Measurements from ENCODE around the gene TUBB2B.
A peak's percentile ranks its signal among the peaks of the same experiment; 100 is the strongest.
"Not testable (repeated sequence)": the region's sequence is repeated elsewhere in the genome, so short reads cannot be mapped to it uniquely, and the experiment has no call there.

The TUBB2B gene

GRCh38 chr6:3209114-3210023 lies 18.1 kb downstream of the TUBB2B start:
- DNase-seq (ENCODE audit: low read depth), result peak; percentile 95

GRCh38 chr6:3208775-3209113 lies 18.7 kb downstream of the TUBB2B start:
- DNase-seq (ENCODE audit: low read depth), result no peak

- peak; percentile 64 for DNase-seq (ENCODE audit: low read depth)
Measured at GRCh38 chr6:3208098-3208774, 19.2 kb downstream of the TUBB2B start.

DNA sequence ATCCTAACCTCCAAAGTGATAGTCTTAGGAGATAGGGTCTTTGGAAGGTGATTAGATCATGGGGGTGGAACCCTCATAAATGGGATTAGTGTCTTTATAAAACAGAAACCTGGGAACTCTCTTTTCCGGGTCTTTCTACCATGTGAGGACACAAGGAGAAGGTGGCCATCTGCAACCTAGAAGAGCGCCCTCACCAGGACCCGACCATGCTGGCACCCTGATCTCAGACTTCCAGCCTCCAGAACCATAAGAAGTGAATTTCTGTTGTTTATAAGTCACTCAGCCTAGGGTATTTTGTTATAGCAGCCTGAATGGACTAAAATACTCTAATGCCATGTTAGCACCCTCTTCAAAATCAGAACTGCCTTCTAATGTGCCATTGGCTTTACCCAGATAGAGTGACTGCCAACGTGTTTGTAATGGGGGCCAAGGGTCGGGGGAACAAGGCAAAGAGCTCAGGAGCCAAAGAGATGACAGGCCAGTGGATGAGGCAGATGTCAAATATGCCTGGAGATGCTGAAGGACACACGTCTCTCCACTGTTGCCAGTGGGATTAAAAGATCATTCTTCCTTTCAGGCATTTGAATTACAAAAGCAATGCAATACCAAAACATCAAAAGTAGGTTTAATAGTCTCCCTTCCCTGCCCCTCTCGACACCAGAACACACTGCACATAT lies 21.0 kb downstream of the TUBB2B start:
- DNase-seq (ENCODE audit: low read depth), result no peak

GRCh38 chr6:3205913-3206312 lies 21.5 kb downstream of the TUBB2B start:
- DNase-seq (ENCODE audit: low read depth), result peak; percentile 92

DNA sequence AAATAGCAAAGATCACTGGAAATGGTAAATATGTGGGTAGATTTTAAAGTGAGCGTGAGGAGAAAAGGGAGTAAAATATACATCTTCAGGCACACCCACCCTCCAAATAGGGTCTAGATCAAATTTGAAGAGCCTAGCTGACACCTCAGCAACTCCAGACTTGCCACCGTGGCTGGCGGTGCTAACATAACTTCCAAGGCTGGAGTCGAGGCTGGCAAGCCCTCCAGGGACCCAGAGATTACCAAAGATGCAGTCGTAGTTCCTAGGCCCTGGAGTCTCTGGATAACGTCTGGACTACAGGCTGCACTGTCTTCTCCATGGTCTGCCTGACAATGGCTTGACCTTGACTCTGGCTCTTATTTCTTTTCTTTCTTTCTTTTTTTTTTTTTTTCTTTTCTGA lies 22.5 kb downstream of the TUBB2B start:
- no peak for DNase-seq (ENCODE audit: low read depth)

DNA sequence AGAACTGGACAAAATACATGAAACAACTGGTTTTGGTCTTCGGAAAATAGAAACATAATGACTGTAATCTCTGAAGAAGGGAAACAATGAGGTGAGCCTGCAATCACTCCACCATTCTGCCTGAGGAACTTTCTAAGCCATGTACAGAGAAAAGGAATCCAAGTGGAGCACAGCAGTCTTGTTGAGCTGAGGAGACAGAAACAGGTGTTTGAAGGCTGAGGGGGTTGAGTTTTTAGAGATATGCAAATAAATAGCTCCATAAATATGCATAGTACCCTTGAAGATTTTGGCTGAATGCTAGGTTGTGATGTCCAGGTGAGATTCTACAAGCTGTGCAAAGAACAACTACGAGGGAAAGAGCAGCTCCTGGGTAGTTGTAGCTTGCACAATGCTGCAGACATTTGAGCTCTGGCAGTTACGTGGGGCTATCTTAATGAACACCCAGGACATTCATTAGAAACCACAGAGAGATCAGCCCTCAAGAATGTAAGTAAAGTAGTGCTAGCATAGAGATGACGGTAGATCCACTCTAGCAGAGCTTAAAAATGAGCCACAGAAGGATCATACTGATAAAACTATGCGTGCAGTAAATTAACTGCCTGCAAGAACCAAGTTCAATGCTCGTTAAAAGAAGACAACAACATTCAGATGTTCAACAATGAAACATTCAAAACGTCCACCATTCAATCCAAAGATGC lies 24.3 kb downstream of the TUBB2B start:
- peak; percentile 81 for DNase-seq (ENCODE audit: low read depth)

- DNase-seq (ENCODE audit: low read depth), result no peak
Measured at GRCh38 chr6:3201388-3201787, 26.1 kb downstream of the TUBB2B start.

GRCh38 chr6:3200682-3201081 lies 26.8 kb downstream of the TUBB2B start:
- no peak for DNase-seq (ENCODE audit: low read depth)

GRCh38 chr6:3199382-3199781 lies 28.1 kb downstream of the TUBB2B start:
- no peak for DNase-seq (ENCODE audit: low read depth)

DNA sequence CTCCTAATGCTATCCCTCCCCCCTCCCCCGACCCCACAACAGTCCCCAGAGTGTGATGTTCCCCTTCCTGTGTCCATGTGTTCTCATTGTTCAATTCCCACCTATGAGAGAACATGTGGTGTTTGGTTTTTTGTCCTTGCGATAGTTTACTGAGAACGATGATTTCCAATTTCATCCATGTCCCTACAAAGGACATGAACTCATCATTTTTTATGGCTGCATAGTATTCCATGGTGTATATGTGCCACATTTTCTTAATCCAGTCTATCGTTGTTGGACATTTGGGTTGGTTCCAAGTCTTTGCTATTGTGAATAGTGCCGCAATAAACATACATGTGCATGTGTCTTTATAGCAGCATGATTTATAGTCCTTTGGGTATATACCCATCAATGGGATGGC lies 29.7 kb downstream of the TUBB2B start:
- DNase-seq (ENCODE audit: low read depth), result not testable (repeated sequence)

DNA sequence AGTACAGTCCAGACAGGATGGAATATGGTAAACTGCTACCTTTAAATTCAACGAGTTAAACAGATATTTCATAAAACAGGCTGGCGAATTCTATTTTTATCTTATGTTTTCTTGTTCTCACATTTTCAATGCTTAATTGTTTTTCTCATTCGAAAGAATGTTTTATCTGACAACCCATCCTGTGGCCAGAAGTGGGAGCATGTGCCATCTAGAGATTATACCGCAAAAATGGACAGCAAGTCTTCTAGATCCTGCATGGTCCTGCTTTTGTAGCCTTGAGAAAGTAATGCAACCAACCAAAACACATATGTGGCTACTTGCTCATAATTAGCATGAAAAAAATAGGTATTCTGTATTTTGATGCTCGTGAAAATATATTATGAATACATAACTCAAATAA lies 30.7 kb downstream of the TUBB2B start:
- no peak for DNase-seq (ENCODE audit: low read depth)

DNA sequence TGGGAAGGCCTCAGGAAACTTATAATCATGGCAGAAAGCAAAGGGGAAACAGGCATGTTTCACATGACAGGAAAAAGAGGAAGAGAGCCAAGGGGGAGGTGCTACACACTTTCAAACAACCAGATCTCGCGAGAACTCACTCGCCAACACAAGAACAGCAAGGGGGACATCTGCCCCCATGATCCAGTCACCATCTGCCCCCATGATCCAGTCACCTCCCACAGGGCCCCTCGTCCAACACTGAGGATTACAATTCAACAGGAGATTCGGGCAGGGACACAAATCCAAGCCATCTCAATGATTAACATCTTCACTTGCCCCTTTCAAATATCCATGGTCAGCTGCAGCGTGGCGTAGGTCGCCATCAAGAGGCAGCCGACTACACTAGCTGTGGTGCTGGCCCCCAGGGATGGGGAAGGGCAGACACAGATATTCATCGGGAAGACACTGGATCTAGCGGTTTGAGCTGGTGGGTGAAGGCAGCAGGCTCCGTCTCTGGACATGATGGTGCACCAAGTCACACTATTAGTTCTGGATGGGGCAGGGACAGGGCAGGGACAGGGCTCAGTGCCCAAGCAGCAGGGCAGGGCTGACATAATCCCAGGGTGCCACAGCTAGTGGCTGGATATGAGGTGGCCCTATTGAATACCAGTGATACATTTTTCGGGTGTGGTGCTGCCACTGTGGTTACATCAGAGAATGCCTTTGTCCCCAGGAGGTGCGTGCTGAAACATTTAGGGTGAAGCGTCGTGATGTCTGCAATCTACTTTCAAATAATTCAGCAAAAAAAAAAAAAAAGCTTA lies 31.6 kb downstream of the TUBB2B start:
- DNase-seq (ENCODE audit: low read depth), result no peak

GRCh38 chr6:3195420-3195694 lies 32.1 kb downstream of the TUBB2B start:
- DNase-seq (ENCODE audit: low read depth), result no peak

DNA sequence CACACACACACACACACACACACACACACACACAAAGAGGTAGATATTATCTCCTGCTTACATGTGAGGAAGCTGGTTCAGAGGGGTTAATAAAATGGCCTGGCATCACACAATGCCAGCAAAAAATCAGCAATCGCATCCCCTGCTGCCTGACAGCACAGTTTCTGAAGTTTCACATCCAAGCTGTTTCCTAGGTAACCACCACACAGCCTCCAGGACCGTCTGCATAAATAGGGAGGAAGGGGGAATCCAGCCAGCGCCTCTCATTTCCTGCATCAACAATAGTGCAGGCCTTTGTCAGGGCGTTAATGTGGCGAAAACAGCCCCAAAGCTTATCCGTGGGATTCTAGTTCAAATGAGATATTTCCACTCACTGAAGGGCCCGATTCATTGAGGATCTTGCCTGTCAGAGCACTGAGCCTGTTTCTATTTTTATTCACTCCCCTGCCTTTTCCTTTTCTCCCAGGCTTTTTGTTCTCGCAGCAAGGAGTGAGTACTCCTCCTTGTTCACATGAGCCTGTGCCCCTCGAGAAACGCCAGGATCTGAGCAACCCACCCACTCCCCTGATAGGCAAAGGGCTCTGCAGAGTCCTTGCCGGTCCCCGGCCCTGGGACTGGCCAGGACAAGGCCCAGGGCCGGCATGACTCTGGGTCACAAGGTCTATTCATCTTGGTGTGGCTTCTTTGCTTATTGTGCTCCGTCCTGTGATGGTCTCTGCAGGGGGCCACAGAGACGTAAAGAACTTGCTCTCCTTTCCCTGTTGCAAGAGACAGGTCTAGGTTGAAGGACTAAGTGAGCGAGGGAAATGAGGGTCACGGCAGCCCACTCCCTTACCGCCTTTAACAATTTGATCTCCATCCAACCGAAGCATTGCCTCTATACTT lies 32.7 kb downstream of the TUBB2B start:
- no peak for DNase-seq (ENCODE audit: low read depth)

GRCh38 chr6:3193102-3193849 lies 34.2 kb downstream of the TUBB2B start:
- DNase-seq (ENCODE audit: low read depth), result no peak

DNA sequence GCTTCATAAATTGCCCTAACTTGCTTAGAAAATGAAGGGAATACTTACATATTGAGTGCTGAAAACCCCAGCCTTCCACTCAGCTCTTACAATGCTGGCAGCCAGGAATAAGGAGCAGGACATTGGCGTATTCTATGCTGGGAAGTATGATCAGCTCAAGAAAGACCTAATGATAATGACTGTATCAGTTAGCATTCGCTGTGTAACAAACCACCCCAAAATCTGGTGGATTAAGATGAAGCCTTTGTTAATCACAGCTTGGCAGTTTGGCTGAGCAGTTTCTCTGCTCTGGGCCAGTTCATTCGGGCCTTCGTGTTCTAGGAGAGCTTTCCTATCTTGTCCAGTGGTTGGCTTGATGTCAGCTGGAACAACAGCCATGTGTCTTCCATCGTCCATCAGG lies 36.7 kb downstream of the TUBB2B start:
- no peak for DNase-seq (ENCODE audit: low read depth)

GRCh38 chr6:3190056-3190455 lies 37.4 kb downstream of the TUBB2B start:
- no peak for DNase-seq (ENCODE audit: low read depth)

DNA sequence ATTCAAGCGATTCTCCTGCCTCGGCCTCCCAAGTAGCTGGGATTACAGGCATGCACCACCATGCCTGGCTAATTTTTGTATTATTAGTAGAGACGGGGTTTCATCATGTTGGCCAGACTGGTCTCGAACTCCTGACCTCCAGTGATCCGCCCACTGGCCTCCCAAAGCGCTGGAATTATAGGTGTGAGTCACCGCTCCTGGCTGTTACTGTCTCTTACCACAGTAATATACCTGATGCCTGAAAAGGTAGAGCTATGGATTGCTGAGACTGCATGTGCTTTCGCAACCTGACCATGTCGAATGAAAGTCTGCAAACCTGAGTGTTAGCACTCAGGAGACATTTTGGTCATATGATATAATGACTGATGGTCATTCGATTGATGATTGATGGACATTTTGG lies 38.3 kb downstream of the TUBB2B start:
- not testable (repeated sequence) for DNase-seq (ENCODE audit: low read depth)

DNA sequence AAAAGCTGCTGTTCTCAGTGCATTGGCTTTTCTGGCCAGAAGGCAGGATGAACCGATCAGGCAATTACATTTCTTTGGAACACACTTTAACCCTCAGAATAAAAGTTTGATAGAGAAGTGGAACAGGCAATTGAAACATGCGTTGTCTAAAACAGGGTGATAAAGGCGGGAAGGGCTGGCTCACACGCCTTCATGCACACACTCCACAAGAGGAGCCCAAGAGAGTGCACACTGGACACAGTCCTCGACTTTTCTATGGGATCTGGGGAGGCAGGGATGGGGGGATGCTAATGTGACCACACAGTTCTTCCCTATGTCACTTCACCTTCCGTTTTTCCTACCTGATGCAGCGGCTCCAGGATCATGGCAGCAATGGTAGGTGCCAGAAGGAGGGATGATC lies 39.2 kb downstream of the TUBB2B start:
- no peak for DNase-seq (ENCODE audit: low read depth)
